Muscle of leg (tissue), 11 donors: ENCODE measurements around the gene MTCL1. TPM values are rescaled to one million over a fixed set of nuclear protein-coding genes. Genes with fewer than 3 reads are reported as not detected.

Experiments used
- DNase-seq: peaks from one replicate; pipeline ENCODE4 v3.0.0; 2013
- H3K27ac ChIP-seq: one replicate; pipeline ENCODE4 v1.5.1; 2013; ENCODE audit warnings: mild to moderate bottlenecking, low read length, control low read depth
- H3K27me3 ChIP-seq: one replicate; pipeline ENCODE4 v1.6.1; 2013; ENCODE audit warnings: low read length; ENCODE audit not compliant: control insufficient read depth, insufficient read depth
- H3K36me3 ChIP-seq: one replicate; pipeline ENCODE4 v1.6.1; 2013; ENCODE audit warnings: low read length; ENCODE audit not compliant: control insufficient read depth, insufficient read depth
- H3K4me1 ChIP-seq: one replicate; pipeline ENCODE4 v1.6.1; 2013; ENCODE audit warnings: low read length; ENCODE audit not compliant: control insufficient read depth, insufficient read depth
- H3K4me3 ChIP-seq: one replicate; pipeline ENCODE4 v1.5.1; 2013; ENCODE audit warnings: low read length, control low read depth
- H3K9me3 ChIP-seq: replicated peaks from 2 replicates; pipeline ENCODE4 v1.6.1; 2013; ENCODE audit warnings: low read depth, low read length; ENCODE audit not compliant: control insufficient read depth
- WGBS: methylation state at CpG from one replicate; pipeline ENCODE4 v1.1.5; 2013; ENCODE audit warnings: missing lambda C conversion rate; ENCODE audit not compliant: insufficient coverage; 5-methylcytosine and 5-hydroxymethylcytosine counted together
- polyA plus RNA-seq, 8 donors: library from polyadenylated mRNA; unstranded; fragments of 120-200 nt; gene quantifications; one replicate each; pipeline versions ENCODE4 v1.2.1 to v1.2.3, GENCODE V29; 2013; ENCODE audit warnings: inconsistent platforms in 1 of 8, low replicate concordance in 1 of 8; ENCODE audit not compliant: insufficient read length in 8 of 8, insufficient read depth in 1 of 8
- total RNA-seq: library from RNA; stranded (reverse); fragments of 120-200 nt; gene quantifications from one replicate; pipeline ENCODE4 v1.2.4, GENCODE V29; 2013

The MTCL1 gene
- total and polyA plus RNA-seq, 9 donors, result 14.9 to 45.4 (median 22.8) TPM

DNA sequence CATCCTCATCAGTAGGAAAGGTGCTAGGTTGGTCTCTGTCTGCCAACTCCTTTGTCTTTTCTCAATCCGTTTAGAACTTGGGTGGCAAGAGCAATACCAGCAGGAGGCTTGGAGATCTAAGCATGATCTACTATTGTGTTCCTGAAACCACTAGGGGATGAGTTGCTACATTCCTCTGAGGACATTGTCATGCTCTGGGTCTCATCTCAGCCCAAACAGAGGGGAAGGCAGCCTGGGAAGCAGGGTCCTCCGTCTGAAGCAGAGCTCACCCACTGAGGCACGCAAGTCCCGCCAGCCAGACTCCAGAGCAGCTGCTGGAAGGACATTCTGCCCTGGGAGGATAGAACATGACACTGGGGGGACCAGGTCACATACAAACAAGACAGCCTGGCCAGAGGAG, 162.9 kb downstream of the MTCL1 start:
- H3K27me3 ChIP-seq, result no peaks in the 10 kb centered on the region
- no peaks in the 10 kb centered on the region for H3K9me3 ChIP-seq
- no peak overlapping the region for H3K4me3 ChIP-seq
- no peak overlapping the region for H3K27ac ChIP-seq
- no peaks in the 10 kb centered on the region for H3K36me3 ChIP-seq
- no peak for DNase-seq
- 85% methylated on average over 3 of the region's 4 CpGs for WGBS
- no peaks in the 10 kb centered on the region for H3K4me1 ChIP-seq

DNA sequence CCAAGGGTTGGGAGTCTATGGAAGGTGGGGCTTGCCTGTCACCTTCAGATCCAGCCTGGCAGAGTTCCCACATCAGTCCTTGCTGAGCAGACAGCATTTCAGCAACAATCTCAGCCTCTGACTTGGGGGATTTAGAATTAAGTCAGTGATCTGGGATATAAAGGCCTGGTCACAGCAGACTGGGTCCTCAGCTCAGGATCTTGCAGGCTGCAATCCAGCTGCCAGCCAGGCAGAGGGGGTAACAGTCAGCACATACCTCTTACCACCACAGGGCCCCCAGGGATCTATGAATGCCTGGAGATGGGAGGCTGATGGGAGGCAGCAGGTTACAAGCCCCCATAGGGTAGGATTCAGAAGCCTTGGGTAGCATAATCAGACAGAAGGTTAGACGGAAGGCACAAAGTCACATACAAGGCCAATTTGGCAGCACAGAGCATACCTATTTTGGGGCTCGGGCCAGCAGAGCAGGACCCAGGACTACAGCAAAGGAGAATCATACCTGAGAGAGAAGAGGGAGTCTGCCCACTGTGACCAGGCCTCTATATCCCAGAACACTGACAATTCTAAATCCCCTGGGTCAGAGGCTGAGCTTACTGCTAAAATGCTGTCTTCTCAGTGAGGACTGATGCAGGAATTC, 163.5 kb downstream of the MTCL1 start:
- Histone ChIP-seq H3K36me3 (no peaks in the 10 kb centered on the region), H3K9me3 (no peaks in the 10 kb centered on the region), H3K4me1 (no peaks in the 10 kb centered on the region), H3K4me3 (no peak overlapping the region), H3K27me3 (no peaks in the 10 kb centered on the region), H3K27ac (no peak overlapping the region)
- no peak for DNase-seq
- WGBS, result 88% methylated on average over 2 of the region's 2 CpGs

DNA sequence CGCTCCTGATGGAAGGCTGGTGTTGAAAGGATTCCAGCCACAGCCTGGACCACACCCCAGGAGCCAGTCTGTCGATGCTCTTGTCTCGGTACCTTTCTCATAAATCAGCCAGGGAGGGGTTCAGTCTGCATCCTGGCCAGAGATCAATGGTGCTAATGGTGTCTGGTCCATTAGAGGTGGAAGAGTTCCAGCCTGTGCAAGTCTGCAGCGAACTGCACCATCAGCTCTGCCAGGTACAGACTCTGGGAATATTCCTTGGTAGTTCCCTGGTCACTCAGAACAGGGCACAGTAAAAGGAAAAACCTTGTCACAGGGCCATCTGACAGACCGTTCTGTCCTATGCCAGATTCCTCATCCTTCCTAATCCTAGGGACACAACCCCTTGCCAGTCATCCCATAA, 164.3 kb downstream of the MTCL1 start:
- 77% methylated on average over 3 of the region's 5 CpGs for WGBS
- no peak overlapping the region for H3K4me3 ChIP-seq
- DNase-seq, result no peak
- H3K27ac ChIP-seq, result no peak overlapping the region
- no peaks in the 10 kb centered on the region for H3K36me3 ChIP-seq
- H3K4me1 ChIP-seq, result no peaks in the 10 kb centered on the region
- H3K9me3 ChIP-seq, result no peaks in the 10 kb centered on the region
- H3K27me3 ChIP-seq, result peaks cover 1% of the 10 kb centered on the region

DNA sequence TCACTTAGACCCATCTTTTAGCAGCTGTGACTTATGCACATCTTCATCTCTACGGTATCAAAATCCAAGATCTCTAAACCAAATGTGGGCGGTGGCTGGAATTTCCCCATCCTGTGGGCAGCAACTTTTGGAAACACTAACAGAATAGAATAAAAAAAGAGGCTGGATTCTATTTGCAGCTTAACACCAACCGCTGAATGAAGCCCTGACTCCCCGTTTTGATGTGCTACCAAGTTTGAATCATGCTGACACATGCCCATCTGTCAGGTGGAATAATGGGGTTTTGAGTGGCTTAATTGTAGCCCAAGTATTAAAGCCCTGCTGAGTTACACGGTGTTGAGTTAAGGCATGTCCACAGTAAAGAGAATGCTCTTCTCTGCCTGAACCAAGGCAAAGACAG, 165.2 kb downstream of the MTCL1 start:
- Histone ChIP-seq H3K27ac (no peak overlapping the region), H3K36me3 (no peaks in the 10 kb centered on the region), H3K27me3 (peaks cover 6% of the 10 kb centered on the region), H3K4me1 (no peaks in the 10 kb centered on the region), H3K9me3 (no peaks in the 10 kb centered on the region), H3K4me3 (no peak overlapping the region)
- WGBS, result 83% methylated on average over 3 of the region's 5 CpGs
- no peak for DNase-seq

DNA sequence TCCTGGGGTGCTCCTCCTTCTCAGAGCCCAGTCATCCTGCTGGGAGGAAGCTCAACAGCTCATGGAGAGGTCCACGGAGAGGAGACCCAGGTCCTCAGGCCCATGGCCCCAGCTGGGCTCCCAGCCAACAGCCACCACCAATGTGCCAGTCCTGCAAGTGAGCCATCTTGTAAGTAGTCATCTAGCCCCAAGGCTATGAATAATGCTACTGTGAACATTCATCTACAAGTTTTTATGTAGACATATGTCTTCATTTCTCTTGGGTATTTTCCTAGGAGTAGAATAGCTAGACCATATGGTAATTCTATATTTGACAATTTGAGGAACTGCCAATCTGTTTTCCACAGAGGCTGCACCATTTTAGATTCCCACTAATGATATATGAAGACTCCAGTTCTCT, 166.1 kb downstream of the MTCL1 start:
- Histone ChIP-seq H3K27me3 (peaks cover 6% of the 10 kb centered on the region), H3K9me3 (no peaks in the 10 kb centered on the region), H3K4me1 (no peaks in the 10 kb centered on the region), H3K4me3 (no peak overlapping the region), H3K27ac (no peak overlapping the region), H3K36me3 (no peaks in the 10 kb centered on the region)
- DNase-seq, result no peak
- WGBS, result no CpG with 5 or more reads among the region's 1 CpG

DNA sequence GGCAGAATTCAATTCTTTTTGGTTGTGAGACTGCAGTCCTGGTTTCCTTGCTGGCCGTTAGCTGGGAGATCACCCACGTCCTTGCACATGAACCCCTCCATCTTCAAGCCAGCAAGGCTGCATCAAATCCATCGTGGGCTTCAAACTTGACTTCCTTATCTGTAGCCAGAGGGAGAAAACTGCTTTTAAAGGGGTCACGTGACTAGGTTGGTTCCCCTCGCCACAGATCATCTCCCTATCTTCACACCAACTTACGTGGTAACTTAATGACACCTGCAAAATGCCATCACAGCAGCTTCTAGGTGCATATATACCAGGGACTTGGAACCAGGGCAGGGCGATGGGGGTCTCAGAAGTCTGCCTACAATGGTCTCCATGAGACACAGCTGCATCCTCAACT, 169.5 kb downstream of the MTCL1 start:
- H3K9me3 ChIP-seq, result no peaks in the 10 kb centered on the region
- no peak overlapping the region for H3K4me3 ChIP-seq
- H3K4me1 ChIP-seq, result no peaks in the 10 kb centered on the region
- no peak overlapping the region for H3K27ac ChIP-seq
- WGBS, result 83% methylated on average over 3 of the region's 7 CpGs
- no peaks in the 10 kb centered on the region for H3K36me3 ChIP-seq
- no peak for DNase-seq
- peaks cover 6% of the 10 kb centered on the region for H3K27me3 ChIP-seq

DNA sequence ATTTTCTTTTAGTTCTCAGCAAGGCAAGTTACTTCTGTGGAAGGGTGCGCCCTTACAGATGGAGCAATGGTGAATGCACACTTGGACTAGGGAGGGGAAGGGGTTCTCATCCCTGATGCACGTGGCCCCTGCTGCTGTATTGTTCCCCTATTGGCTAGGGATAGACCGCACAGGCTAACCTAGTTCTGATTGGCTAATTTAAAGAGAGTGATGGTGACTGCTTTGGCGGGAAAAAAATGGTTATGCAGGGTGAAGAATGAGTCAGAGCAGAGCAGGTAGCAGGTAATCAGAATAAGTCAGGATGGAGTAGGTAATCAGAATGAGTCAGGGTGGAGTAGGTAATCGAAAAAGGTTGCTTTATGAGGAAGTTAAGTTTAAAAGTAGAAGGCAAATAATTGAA, 171.5 kb downstream of the MTCL1 start:
- no peak overlapping the region for H3K27ac ChIP-seq
- 88% methylated on average over 3 of the region's 5 CpGs for WGBS
- H3K36me3 ChIP-seq, result no peaks in the 10 kb centered on the region

DNA sequence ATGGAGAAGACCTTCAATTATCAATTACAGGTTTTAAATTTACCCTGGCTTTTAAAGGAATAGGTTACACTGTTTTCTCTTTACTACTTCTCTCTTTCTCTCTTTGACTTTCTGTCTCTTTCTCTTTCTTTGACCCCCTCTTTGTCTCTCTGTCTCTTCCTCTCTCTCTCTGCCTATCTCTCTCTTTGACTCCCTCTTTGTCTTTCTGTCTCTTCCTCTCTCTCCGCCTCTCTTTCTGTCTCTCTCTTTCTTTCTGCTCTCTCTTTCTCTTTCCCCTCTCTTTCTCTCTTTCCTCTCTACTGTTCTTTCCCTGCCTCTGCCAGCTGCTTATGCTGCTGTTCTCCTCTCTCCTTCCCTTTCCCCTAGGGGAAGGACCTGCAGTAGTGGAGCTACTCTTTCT, 175.7 kb downstream of the MTCL1 start:
- Histone ChIP-seq H3K27me3 (no peaks in the 10 kb centered on the region), H3K4me3 (no peak overlapping the region), H3K9me3 (peaks cover 17% of the 10 kb centered on the region), H3K4me1 (no peaks in the 10 kb centered on the region), H3K27ac (no peak overlapping the region), H3K36me3 (no peaks in the 10 kb centered on the region)
- 89% methylated on average over 1 of the region's 1 CpG for WGBS
- DNase-seq, result no peak

More for the DNA sequence above, 171.5 kb downstream of the MTCL1 start:
- Histone ChIP-seq H3K4me1 (no peaks in the 10 kb centered on the region), H3K9me3 (no peaks in the 10 kb centered on the region), H3K27me3 (peaks cover 6% of the 10 kb centered on the region), H3K4me3 (no peak overlapping the region)
- no peak for DNase-seq

Other genes starting within 250 kb of the MTCL1 start
- 41.9 TPM for gene RAB12, start 96.1 kb upstream of the MTCL1 start, total RNA-seq
- 10 to 100 TPM; 38.2 to 61.5 (median 46.0) TPM for gene RAB12, start 96.1 kb upstream of the MTCL1 start, polyA plus RNA-seq